Measurements from ENCODE around the gene ZDHHC14. TPM values are rescaled to one million over a fixed set of nuclear protein-coding genes. Genes with fewer than 3 reads are reported as not detected.

ZDHHC14 gene
- total RNA-seq, 4 donors from 2014 or later: 7.3 to 14.4 (median 8.1) TPM

DNA sequence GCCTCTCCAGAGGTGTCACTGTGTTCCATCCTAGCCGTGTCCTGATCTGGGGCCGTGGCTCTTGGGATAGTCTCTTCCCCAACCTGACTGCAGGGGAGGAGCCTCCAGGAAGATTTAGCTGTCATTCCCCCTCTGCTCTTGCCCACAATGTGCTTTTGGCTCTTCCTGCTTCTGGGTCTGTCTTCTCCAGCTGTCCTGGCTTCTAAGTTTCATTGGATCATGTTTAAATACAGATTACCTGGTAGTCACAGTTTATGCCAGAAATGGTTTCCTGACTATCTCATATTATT lies 139.1 kb downstream of the ZDHHC14 start:
- 100% methylated on average over 2 of the region's 2 CpGs for WGBS, 2 donors (ENCODE audit: low coverage in 1 of 2)
- ATAC-seq: no peak
- Histone ChIP-seq H3K4me3 (no peak overlapping the region), H3K27ac (no peak overlapping the region), H3K4me1 (no peaks in the 10 kb centered on the region), H3K27me3 (no peaks in the 10 kb centered on the region), H3K36me3 (no peaks in the 10 kb centered on the region), H3K9me3 (no peaks in the 10 kb centered on the region)
- TF ChIP-seq EP300 (IDR thresholded peaks at IDR 0.05): no peak
- no peak for TF ChIP-seq CTCF (IDR thresholded peaks at IDR 0.05)
- TF ChIP-seq POLR2AphosphoS5 (IDR thresholded peaks at IDR 0.05): no peak
- TF ChIP-seq POLR2A (IDR thresholded peaks at IDR 0.05): no peak

GRCh38 chr6:157520596-157521361 lies 139.8 kb downstream of the ZDHHC14 start:
- no peaks in the 10 kb centered on the region for H3K27me3 ChIP-seq
- no peak overlapping the region for H3K27ac ChIP-seq
- H3K4me3 ChIP-seq: no peak overlapping the region
- TF ChIP-seq EP300 (IDR thresholded peaks at IDR 0.05) (no peak), POLR2AphosphoS5 (IDR thresholded peaks at IDR 0.05) (no peak), POLR2A (IDR thresholded peaks at IDR 0.05) (no peak), CTCF (IDR thresholded peaks at IDR 0.05) (no peak)
- no peak for ATAC-seq
- WGBS, 2 donors (ENCODE audit: low coverage in 1 of 2): 79 to 80% methylated on average over 4 to 6 of the region's 6 CpGs
- no peaks in the 10 kb centered on the region for H3K4me1 ChIP-seq
- no peaks in the 10 kb centered on the region for H3K36me3 ChIP-seq
- H3K9me3 ChIP-seq: no peaks in the 10 kb centered on the region

GRCh38 chr6:157521362-157522335 lies 140.7 kb downstream of the ZDHHC14 start:
- Histone ChIP-seq H3K36me3 (no peaks in the 10 kb centered on the region), H3K27ac (no peak overlapping the region)
- WGBS, 2 donors (ENCODE audit: low coverage in 1 of 2): 88 to 94% methylated on average over 5 to 6 of the region's 10 CpGs

DNA sequence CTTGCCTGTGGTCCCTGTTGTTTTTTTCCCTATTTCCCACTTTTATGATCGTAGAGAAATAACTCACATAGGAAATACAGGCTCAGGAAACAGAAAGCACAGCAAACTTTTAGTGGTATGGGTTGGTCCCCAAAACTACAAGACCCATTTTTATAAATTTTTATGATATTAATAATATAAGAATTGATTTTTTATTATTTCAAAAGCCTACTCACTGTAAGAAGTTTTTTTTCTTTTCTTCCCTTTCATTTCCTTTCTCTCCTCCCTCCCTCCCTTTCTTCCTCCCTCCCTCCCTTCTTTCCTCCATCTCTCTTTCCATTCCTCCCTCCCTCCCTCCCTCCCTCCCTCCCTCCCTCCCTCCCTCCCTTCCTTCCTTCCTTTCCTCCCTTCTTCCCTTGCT lies 141.5 kb downstream of the ZDHHC14 start:
- 67 to 92% methylated on average over 1 of the region's 1 CpG for WGBS, 2 donors (ENCODE audit: low coverage in 1 of 2)
- Histone ChIP-seq H3K27ac (no peak overlapping the region), H3K4me3 (no peak overlapping the region), H3K9me3 (no peaks in the 10 kb centered on the region), H3K36me3 (no peaks in the 10 kb centered on the region), H3K4me1 (peaks cover 0 to 9% (median 6%) of the 10 kb centered on the region in 3 donors), H3K27me3 (no peaks in the 10 kb centered on the region)
- no peak for TF ChIP-seq POLR2A (IDR thresholded peaks at IDR 0.05)
- TF ChIP-seq POLR2AphosphoS5 (IDR thresholded peaks at IDR 0.05): no peak
- TF ChIP-seq EP300 (IDR thresholded peaks at IDR 0.05): no peak
- no peak for TF ChIP-seq CTCF (IDR thresholded peaks at IDR 0.05)
- ATAC-seq: no peak

More at GRCh38 chr6:157521362-157522335, 140.7 kb downstream of the ZDHHC14 start:
- no peaks in the 10 kb centered on the region for H3K27me3 ChIP-seq
- ATAC-seq: no peak
- H3K9me3 ChIP-seq: no peaks in the 10 kb centered on the region
- no peak for TF ChIP-seq POLR2AphosphoS5 (IDR thresholded peaks at IDR 0.05)
- no peak for TF ChIP-seq CTCF (IDR thresholded peaks at IDR 0.05)
- H3K4me3 ChIP-seq: no peak overlapping the region
- H3K4me1 ChIP-seq: peaks cover 0 to under 1% (median 0%) of the 10 kb centered on the region in 3 donors
